Skeletal muscle cell (primary cell): ENCODE results near the gene DUS4L.

Source experiments
- DNase-seq: peaks from one replicate; pipeline ENCODE4 v3.0.0-alpha.2; 2010; ENCODE audit warnings: low read depth
- H3K4me3 ChIP-seq: 2 replicates; pipeline ENCODE4 v1.5.1; 2011; ENCODE audit warnings: low read depth, mild to moderate bottlenecking, control low read depth, low read length, moderate library complexity

The DUS4L gene

GRCh38 chr7:107610323-107610722 lies 46.6 kb downstream of the DUS4L start:
- H3K4me3 ChIP-seq: no peak overlapping the region
- DNase-seq: no peak

GRCh38 chr7:107613439-107613838 lies 49.7 kb downstream of the DUS4L start:
- no peak for DNase-seq
- no peak overlapping the region for H3K4me3 ChIP-seq

GRCh38 chr7:107613948-107614347 lies 50.2 kb downstream of the DUS4L start:
- no peak for DNase-seq
- H3K4me3 ChIP-seq: no peak overlapping the region

DNA sequence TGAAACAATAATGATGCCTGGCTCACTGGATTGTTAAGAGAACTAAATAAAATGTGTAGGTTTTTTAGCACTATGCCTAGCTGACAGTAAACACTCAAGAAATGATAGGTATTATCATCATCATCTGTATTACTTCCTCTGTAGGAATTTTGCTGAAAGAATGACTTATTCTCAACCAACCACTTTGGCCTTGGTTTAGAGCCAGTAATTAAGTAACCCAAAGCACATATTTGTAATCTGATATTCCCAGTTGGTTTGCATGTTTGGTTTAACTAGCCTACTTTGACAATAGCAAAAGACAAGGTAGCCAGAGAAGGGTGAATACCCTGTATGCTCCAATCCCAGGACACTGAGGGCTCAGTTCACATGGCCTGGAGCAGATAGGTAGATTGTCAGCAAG lies 50.7 kb downstream of the DUS4L start:
- DNase-seq: peak; percentile 73

GRCh38 chr7:107615910-107616680 lies 52.3 kb downstream of the DUS4L start:
- H3K4me3 ChIP-seq: no peak overlapping the region
- DNase-seq: no peak

More for the DNA sequence above, 50.7 kb downstream of the DUS4L start:
- H3K4me3 ChIP-seq: no peak overlapping the region

GRCh38 chr7:107622429-107622828 lies 58.7 kb downstream of the DUS4L start:
- peak; percentile 80 for DNase-seq
- H3K4me3 ChIP-seq: no peak overlapping the region

DNA sequence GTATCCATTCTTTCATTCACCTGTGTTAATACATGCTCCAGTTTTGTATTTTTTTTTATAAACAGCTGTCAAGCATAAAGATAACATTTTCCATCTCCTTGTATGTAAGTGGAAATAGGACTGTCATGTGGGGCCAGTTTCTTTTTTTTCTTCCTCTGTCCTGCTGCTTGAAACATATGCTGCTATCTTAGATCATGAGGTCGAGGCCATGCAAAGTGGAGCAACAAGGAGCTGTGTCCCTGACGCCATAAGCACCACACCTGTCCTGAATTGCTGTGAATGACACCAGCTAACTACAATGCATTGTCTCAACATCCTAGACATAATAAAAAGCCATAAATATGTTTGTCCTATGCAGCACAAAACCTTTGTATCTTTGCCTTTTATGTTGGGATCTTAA lies 59.1 kb downstream of the DUS4L start:
- H3K4me3 ChIP-seq: no peak overlapping the region
- no peak for DNase-seq

GRCh38 chr7:107627002-107627401 lies 63.2 kb downstream of the DUS4L start:
- H3K4me3 ChIP-seq: no peak overlapping the region
- no peak for DNase-seq
